GM15510 (cell line): Measurements from ENCODE around the gene ELP1.

Source experiments
- POLR2A ChIP-seq: IDR thresholded peaks from 3 replicates; pipeline ENCODE4 v1.6.1; 2011; ENCODE audit warnings: borderline replicate concordance; ENCODE audit not compliant: insufficient read length; ENCODE audit errors: extremely low read depth

ELP1 gene

GRCh38 chr9:108865037-108865436, 68.9 kb downstream of the ELP1 start:
- no peak for TF ChIP-seq POLR2A

GRCh38 chr9:108864446-108864845, 69.5 kb downstream of the ELP1 start:
- no peak for TF ChIP-seq POLR2A

GRCh38 chr9:108863891-108864290, 70.0 kb downstream of the ELP1 start:
- no peak for TF ChIP-seq POLR2A

- no peak for TF ChIP-seq POLR2A
Observed at GRCh38 chr9:108861997-108862396, 71.9 kb downstream of the ELP1 start, which contains the start of gene ACTL7A. ACTL7A (plus strand) TSS chr9:108862266; CDS start chr9:108862323, 57 bp downstream.

- no peak for TF ChIP-seq POLR2A
Observed at GRCh38 chr9:108861464-108861863, 72.5 kb downstream of the ELP1 start.

- no peak for TF ChIP-seq POLR2A
Observed at GRCh38 chr9:108860764-108861163, 73.2 kb downstream of the ELP1 start.

- TF ChIP-seq POLR2A, result no peak
Observed at GRCh38 chr9:108860354-108860753, 73.6 kb downstream of the ELP1 start.

GRCh38 chr9:108859459-108860114, 74.3 kb downstream of the ELP1 start:
- no peak for TF ChIP-seq POLR2A

GRCh38 chr9:108857572-108857971, 76.4 kb downstream of the ELP1 start:
- TF ChIP-seq POLR2A, result no peak

GRCh38 chr9:108855888-108856287, 78.0 kb downstream of the ELP1 start, which contains the start of gene ACTL7B:
ACTL7B (minus strand) TSS chr9:108855986; CDS start chr9:108855930, 56 bp downstream.
- no peak for TF ChIP-seq POLR2A

- TF ChIP-seq POLR2A, result no peak
Observed at GRCh38 chr9:108855529-108855886, 78.4 kb downstream of the ELP1 start.

- TF ChIP-seq POLR2A, result no peak
Observed at GRCh38 chr9:108854641-108855528, 79.0 kb downstream of the ELP1 start.

- TF ChIP-seq POLR2A, result no peak
Observed at GRCh38 chr9:108854094-108854493, 79.8 kb downstream of the ELP1 start.

- no peak for TF ChIP-seq POLR2A
Observed at GRCh38 chr9:108852079-108852478, 81.8 kb downstream of the ELP1 start.

GRCh38 chr9:108851138-108851537, 82.8 kb downstream of the ELP1 start:
- TF ChIP-seq POLR2A, result no peak
